Endothelial cell of umbilical vein (primary cell): ENCODE data around the gene LHCGR.
"Not testable (repeated sequence)": the region's sequence is repeated elsewhere in the genome, so short reads cannot be mapped to it uniquely, and the experiment has no call there.

Experiments
- CTCF ChIP-seq, 2 donors: IDR thresholded peaks; 1 replicate in 1 of 2; 2 replicates in 1 of 2; pipeline ENCODE4 v1.5.1; 2011; ENCODE audit warnings: low read length in 2 of 2, mild to moderate bottlenecking in 2 of 2, moderate library complexity in 2 of 2, control low read depth in 1 of 2, inconsistent platforms in 1 of 2, low read depth in 1 of 2; ENCODE audit not compliant: insufficient read depth in 1 of 2; ENCODE audit errors: extremely low read depth in 1 of 2
- EZH2 ChIP-seq: IDR thresholded peaks from 2 replicates; pipeline ENCODE4 v1.6.1; 2012; ENCODE audit warnings: borderline replicate concordance, low read depth, mild to moderate bottlenecking, moderate library complexity, low read length, inconsistent platforms; ENCODE audit not compliant: severe bottlenecking
- FOS ChIP-seq: IDR thresholded peaks from 2 replicates; pipeline ENCODE4 v1.6.1; 2011; ENCODE audit warnings: mild to moderate bottlenecking, low read length, moderate library complexity, borderline replicate concordance; ENCODE audit not compliant: insufficient read depth
- POLR2A ChIP-seq: IDR thresholded peaks from 2 replicates; pipeline ENCODE4 v1.6.1; 2012; ENCODE audit warnings: low read depth, mild to moderate bottlenecking, control low read depth, low read length

GRCh38 chr2:48739236-48739635, 16.3 kb downstream of the LHCGR start:
- not testable (repeated sequence) for TF ChIP-seq CTCF (IDR thresholded peaks at IDR 0.05; ENCODE audit: extremely low read depth in 1 of 2, insufficient read depth in 1 of 2, low read depth in 1 of 2, low read length in 2 of 2); POLR2A; FOS; EZH2
